HepG2 (cell line): ENCODE measurements around the gene TDG. TPM values are rescaled to one million over a fixed set of nuclear protein-coding genes. Genes with fewer than 3 reads are reported as not detected.

Experiments used
- CCAR2 ChIP-seq: fragments of 200-400 bp; formaldehyde crosslinking; optimal IDR thresholded peaks from 2 replicates; pipeline ENCODE3; 2018; ENCODE audit warnings: low read depth, mild to moderate bottlenecking, low read length, moderate library complexity
- EHMT2 ChIP-seq: fragments of 200-600 bp; sonication (generic); IDR thresholded peaks from 2 replicates; pipeline ENCODE4 v1.7.0; 2017; ENCODE audit warnings: antibody characterized with exemption, low read depth, low read length, borderline replicate concordance
- HNF4G ChIP-seq, 2 experiments: sonication (generic) in 1 of 2; formaldehyde crosslinking in 1 of 2; IDR thresholded peaks; 2 replicates each; pipeline versions ENCODE4 v1.4.0 to v1.6.1; 2011 to 2020; ENCODE audit warnings: borderline replicate concordance in 2 of 2, low read depth in 2 of 2, mild to moderate bottlenecking in 2 of 2, low read length in 1 of 2, missing genetic modification reagents in 1 of 2, moderate library complexity in 1 of 2
- MED8 ChIP-seq: sonication (generic); formaldehyde crosslinking; IDR thresholded peaks from 2 replicates; pipeline ENCODE4 v1.8.1; 2023; ENCODE audit warnings: mild to moderate bottlenecking, missing genetic modification reagents; ENCODE audit not compliant: insufficient replicate concordance
- MLLT10 ChIP-seq: sonication (generic); formaldehyde crosslinking; IDR thresholded peaks from 2 replicates; pipeline ENCODE4 v1.4.0; 2020; ENCODE audit warnings: missing genetic modification reagents
- NFIC ChIP-seq: IDR thresholded peaks from 2 replicates; pipeline ENCODE4 v1.6.1; 2012; ENCODE audit warnings: mild to moderate bottlenecking, low read length, inconsistent platforms
- PAWR ChIP-seq: sonication (generic); formaldehyde crosslinking; IDR thresholded peaks from 2 replicates; pipeline ENCODE4 v1.4.0; 2020; ENCODE audit warnings: missing genetic modification reagents, mild to moderate bottlenecking, borderline replicate concordance
- PLRG1 ChIP-seq: fragments of 450-650 bp; conservative IDR thresholded peaks from 2 replicates; pipeline ENCODE4 v1.6.1; 2016
- POLR2G ChIP-seq: fragments of 200-400 bp; formaldehyde crosslinking; IDR thresholded peaks from 2 replicates; pipeline ENCODE4 v1.6.1; 2018; ENCODE audit warnings: mild to moderate bottlenecking, low read depth, low read length, moderate library complexity
- SRSF9 ChIP-seq: fragments of 200-400 bp; formaldehyde crosslinking; IDR thresholded peaks from 2 replicates; pipeline ENCODE4 v1.6.1; 2018; ENCODE audit warnings: borderline replicate concordance, mild to moderate bottlenecking, low read depth, low read length; ENCODE audit not compliant: insufficient read depth, poor library complexity, severe bottlenecking
- SUZ12 ChIP-seq: fragments of 150-350 bp; IDR thresholded peaks from 2 replicates; pipeline ENCODE4 v1.6.1; 2014; ENCODE audit warnings: low read depth, low read length
- TARDBP ChIP-seq: sonication (generic); formaldehyde crosslinking; IDR thresholded peaks from 2 replicates; pipeline ENCODE4 v1.8.0; 2022; ENCODE audit warnings: mild to moderate bottlenecking, missing genetic modification reagents
- TOPORS ChIP-seq: sonication (generic); formaldehyde crosslinking; IDR thresholded peaks from 2 replicates; pipeline ENCODE4 v1.8.0; 2023; ENCODE audit warnings: mild to moderate bottlenecking, missing genetic modification reagents
- ZKSCAN5 ChIP-seq: sonication (generic); formaldehyde crosslinking; IDR thresholded peaks from 2 replicates; pipeline ENCODE4 v1.5.1; 2020; ENCODE audit warnings: mild to moderate bottlenecking, missing genetic modification reagents
- ZMYM4 ChIP-seq: sonication (generic); formaldehyde crosslinking; IDR thresholded peaks from 2 replicates; pipeline ENCODE4 v1.8.1; 2023; ENCODE audit warnings: mild to moderate bottlenecking, missing genetic modification reagents
- ZNF275 ChIP-seq: sonication (generic); formaldehyde crosslinking; IDR thresholded peaks from 2 replicates; pipeline ENCODE4 v1.8.0; 2022; ENCODE audit warnings: missing genetic modification reagents, mild to moderate bottlenecking, inconsistent platforms, borderline replicate concordance
- ZNF367 ChIP-seq: sonication (generic); formaldehyde crosslinking; IDR thresholded peaks from 2 replicates; pipeline ENCODE4 v1.4.0; 2020; ENCODE audit warnings: missing genetic modification reagents, borderline replicate concordance
- ZNF646 ChIP-seq: sonication (generic); formaldehyde crosslinking; IDR thresholded peaks from 2 replicates; pipeline ENCODE4 v1.9.0; 2021; ENCODE audit warnings: mild to moderate bottlenecking, missing genetic modification reagents
- ZNF710 ChIP-seq: sonication (generic); formaldehyde crosslinking; IDR thresholded peaks from 2 replicates; pipeline ENCODE4 v1.5.0; 2020; ENCODE audit warnings: mild to moderate bottlenecking, missing genetic modification reagents, borderline replicate concordance
- polyA plus RNA-seq, 8 experiments: library from polyadenylated mRNA; depleted of rRNA in 3 of 8; stranded (reverse) in 7 of 8; unstranded in 1 of 8; fragments of >200 nt; fragmentation: Illumina TruSeq in 4 of 8; extraction: Trizol in 4 of 8; gene quantifications; 2 replicates each; pipeline versions ENCODE4 v1.2.1 to v1.2.3, GENCODE V29; 2011 to 2016; ENCODE audit warnings: low read depth in 4 of 8, missing spikeins in 1 of 8, mixed read lengths in 1 of 8; ENCODE audit not compliant: insufficient read depth in 1 of 8
- total RNA-seq, 5 experiments: library from RNA; depleted of rRNA; stranded (reverse); fragments of >200 nt; fragmentation: Illumina TruSeq; extraction: Trizol; gene quantifications; 2 replicates each; pipeline ENCODE4 v1.2.3, GENCODE V29; 2016; ENCODE audit warnings: low read depth in 1 of 5

Gene TDG
- total and polyA plus RNA-seq, 2 of the 13 experiments (the other 11 are each of a cell fraction or from before 2014, with no cell fraction given) = 14.2 to 19.5 TPM

GRCh38 chr12:103930034-103930786 is 35.5 kb upstream of the TDG start, which contains the start of gene HSP90B1 (continued):
- TF ChIP-seq HNF4G (IDR thresholded peaks at IDR 0.05; ENCODE audit: borderline replicate concordance, low read depth, low read length) (peak; percentile 3; the same call in 1 of the 2 replicates), HNF4G (CRISPR knock-in tag; IDR thresholded peaks at IDR 0.05; ENCODE audit: borderline replicate concordance, low read depth) (no peak), ZNF710 (CRISPR knock-in tag) (no peak), MED8 (CRISPR knock-in tag) (peak; percentile 41), SRSF9 (no peak), CCAR2 (no peak), ZNF646 (CRISPR knock-in tag) (no peak), PLRG1 (no peak), ZNF275 (CRISPR knock-in tag) (no peak), MLLT10 (CRISPR knock-in tag) (0 out of 2 replicates have a peak, but pooled peaks have one; percentile 49), ZNF367 (CRISPR knock-in tag) (no peak; the same call in 1 of the 2 replicates), ZMYM4 (CRISPR knock-in tag) (peak; percentile 97), TARDBP (CRISPR knock-in tag) (peak; percentile 70), ZKSCAN5 (CRISPR knock-in tag) (no peak), TOPORS (CRISPR knock-in tag) (no peak), SUZ12 (no peak), POLR2G (peak; percentile 94), EHMT2 (no peak; the same call in 1 of the 2 replicates), PAWR (CRISPR knock-in tag) (no peak), NFIC (no peak)
